ENCODE measurements around the gene CLSTN2. TPM values are rescaled to one million over a fixed set of nuclear protein-coding genes. Genes with fewer than 3 reads are reported as not detected.

Gene CLSTN2
- total and polyA plus RNA-seq, 2 of the 8 experiments (the other 6 are each of a cell fraction or from before 2014, with no cell fraction given), result 0.39 to 0.52 TPM

- TF ChIP-seq YY1 (IDR thresholded peaks at IDR 0.05; ENCODE audit: low read depth, low read length) (no peak), CHD7 (IDR thresholded peaks at IDR 0.05; ENCODE audit: insufficient replicate concordance, low read length) (no peak), BACH1 (IDR thresholded peaks at IDR 0.05; ENCODE audit: low read length) (no peak), RAD21 (IDR thresholded peaks at IDR 0.05 in 1 of 2, conservative IDR thresholded peaks at IDR 0.05 in 1 of 2; ENCODE audit: low read depth in 2 of 2, low read length in 2 of 2) (no peak), CBX5 (IDR thresholded peaks at IDR 0.05; ENCODE audit: low read depth, low read length) (no peak), HDAC2 (IDR thresholded peaks at IDR 0.05; ENCODE audit: borderline replicate concordance in 1 of 2, low read depth in 2 of 2, low read length in 2 of 2) (no peak)
Observed at GRCh38 chr3:140273542-140274195, 338.7 kb downstream of the CLSTN2 start (continued).

All from H1 (cell line).